H9 (cell line): ENCODE measurements around the gene PEAK3. TPM values are rescaled to one million over a fixed set of nuclear protein-coding genes. Genes with fewer than 3 reads are reported as not detected.
A peak's percentile ranks its signal among the peaks of the same experiment; 100 is the strongest.

ENCODE experiments used
- DNase-seq: peaks from one replicate; pipeline ENCODE4 v3.0.0-alpha.2; 2017
- H2AFZ ChIP-seq: one replicate; pipeline ENCODE4 v1.6.1; 2013; ENCODE audit warnings: mild to moderate bottlenecking, low read length, control low read depth, moderate library complexity
- H2AK5ac ChIP-seq: 2 replicates; pipeline ENCODE4 v1.6.1; 2013; ENCODE audit warnings: low read length, control low read depth, mixed read lengths; ENCODE audit not compliant: insufficient read length
- H2BK120ac ChIP-seq: one replicate; pipeline ENCODE4 v1.6.1; 2013; ENCODE audit warnings: low read depth, mild to moderate bottlenecking, low read length, control low read depth, inconsistent platforms; ENCODE audit not compliant: poor library complexity, severe bottlenecking
- H2BK12ac ChIP-seq: 2 replicates; pipeline ENCODE4 v1.6.1; 2013; ENCODE audit warnings: low read length, control low read depth, mixed read lengths, low read depth; ENCODE audit not compliant: insufficient read length
- H2BK15ac ChIP-seq: 2 replicates; pipeline ENCODE4 v1.6.1; 2013; ENCODE audit warnings: low read depth, low read length, control low read depth
- H2BK20ac ChIP-seq: one replicate; pipeline ENCODE4 v1.6.1; 2013; ENCODE audit warnings: low read depth, mild to moderate bottlenecking, low read length, control low read depth, inconsistent platforms; ENCODE audit not compliant: poor library complexity, severe bottlenecking
- H2BK5ac ChIP-seq: 2 replicates; pipeline ENCODE4 v1.6.1; 2013; ENCODE audit warnings: low read length, control low read depth, mixed read lengths; ENCODE audit not compliant: insufficient read length
- H3K14ac ChIP-seq: 2 replicates; pipeline ENCODE4 v1.6.1; 2013; ENCODE audit warnings: low read length, control low read depth; ENCODE audit not compliant: insufficient read depth
- H3K18ac ChIP-seq: 2 replicates; pipeline ENCODE4 v1.6.1; 2013; ENCODE audit warnings: low read depth, mild to moderate bottlenecking, mixed read lengths, low read length, control low read depth; ENCODE audit not compliant: insufficient read length
- H3K23ac ChIP-seq: 2 replicates; pipeline ENCODE4 v1.6.1; 2013; ENCODE audit warnings: low read length, control low read depth, mixed read lengths, low read depth; ENCODE audit not compliant: insufficient read length
- H3K23me2 ChIP-seq: 2 replicates; pipeline ENCODE4 v1.6.1; 2013; ENCODE audit warnings: low read depth, mild to moderate bottlenecking, mixed read lengths, low read length, control low read depth; ENCODE audit not compliant: insufficient read length, poor library complexity, severe bottlenecking
- H3K27ac ChIP-seq: 2 replicates; pipeline ENCODE4 v1.5.1; 2013; ENCODE audit warnings: low read length, control low read depth, mixed read lengths, low read depth; ENCODE audit not compliant: insufficient read length
- H3K27me3 ChIP-seq: 2 replicates; pipeline ENCODE4 v1.6.1; 2013; ENCODE audit warnings: low read length, control low read depth, inconsistent platforms; ENCODE audit not compliant: insufficient read depth
- H3K4ac ChIP-seq: 2 replicates; pipeline ENCODE4 v1.6.1; 2013; ENCODE audit warnings: low read depth, mild to moderate bottlenecking, control low read depth, inconsistent platforms, low read length, moderate library complexity
- H3K4me1 ChIP-seq: 2 replicates; pipeline ENCODE4 v1.6.1; 2013; ENCODE audit warnings: low read length, control low read depth, inconsistent platforms; ENCODE audit not compliant: insufficient read depth
- H3K4me2 ChIP-seq: 2 replicates; pipeline ENCODE4 v1.6.1; 2013; ENCODE audit warnings: low read length, control low read depth, mixed read lengths; ENCODE audit not compliant: insufficient read length, insufficient read depth
- H3K56ac ChIP-seq: 2 replicates; pipeline ENCODE4 v1.6.1; 2013; ENCODE audit warnings: low read depth, mild to moderate bottlenecking, mixed read lengths, low read length, control low read depth; ENCODE audit not compliant: insufficient read length
- H3K79me1 ChIP-seq: 2 replicates; pipeline ENCODE4 v1.6.1; 2013; ENCODE audit warnings: low read depth, mild to moderate bottlenecking, moderate library complexity, low read length, control low read depth, inconsistent platforms; ENCODE audit not compliant: insufficient read depth, poor library complexity, severe bottlenecking
- H3K79me2 ChIP-seq: 2 replicates; pipeline ENCODE4 v1.6.1; 2013; ENCODE audit warnings: low read length, control low read depth, inconsistent platforms; ENCODE audit not compliant: insufficient read depth
- H3K9ac ChIP-seq: 2 replicates; pipeline ENCODE4 v1.6.1; 2013; ENCODE audit warnings: low read length, control low read depth, mixed read lengths; ENCODE audit not compliant: insufficient read length; ENCODE audit errors: extremely low read depth
- H3K9me3 ChIP-seq: one replicate; pipeline ENCODE4 v1.6.1; 2013; ENCODE audit warnings: low read depth, low read length, inconsistent platforms; ENCODE audit not compliant: control insufficient read depth
- H3T11ph ChIP-seq: one replicate; pipeline ENCODE4 v1.6.1; 2013; ENCODE audit warnings: mild to moderate bottlenecking, low read length, control low read depth, inconsistent platforms
- H4K20me1 ChIP-seq: one replicate; pipeline ENCODE4 v1.6.1; 2013; ENCODE audit not compliant: control insufficient read depth, insufficient read length, insufficient read depth
- H4K5ac ChIP-seq: 2 replicates; pipeline ENCODE4 v1.6.1; 2013; ENCODE audit warnings: low read depth, mild to moderate bottlenecking, mixed read lengths, low read length, control low read depth; ENCODE audit not compliant: insufficient read length
- H4K8ac ChIP-seq: replicated peaks from 2 replicates; pipeline ENCODE4 v1.6.1; 2013; ENCODE audit warnings: low read length, control low read depth, mixed read lengths, low read depth; ENCODE audit not compliant: insufficient read length
- H4K91ac ChIP-seq: 2 replicates; pipeline ENCODE4 v1.6.1; 2013; ENCODE audit warnings: low read depth, mild to moderate bottlenecking, moderate library complexity, mixed read lengths, low read length, control low read depth; ENCODE audit not compliant: insufficient read length
- H3K27ac Mint-ChIP-seq, 3 experiments: 2 replicates in 2 of 3; 3 replicates in 1 of 3; pipeline ENCODE4 v1.8.0; 2020 to 2021; ENCODE audit warnings: mixed read lengths in 3 of 3, mild to moderate bottlenecking in 1 of 3, moderate library complexity in 1 of 3
- H3K27me3 Mint-ChIP-seq: 2 replicates; pipeline ENCODE4 v1.8.0; 2021; ENCODE audit warnings: low read depth, mild to moderate bottlenecking, moderate library complexity, mixed read lengths
- H3K36me3 Mint-ChIP-seq, 3 experiments: 2 replicates in 2 of 3; 3 replicates in 1 of 3; pipeline ENCODE4 v1.8.0; 2020 to 2021; ENCODE audit warnings: low read depth in 3 of 3, mixed read lengths in 3 of 3; ENCODE audit not compliant: insufficient read depth in 1 of 3
- H3K4me1 Mint-ChIP-seq, 2 experiments: 2 replicates each; pipeline ENCODE4 v1.8.0; 2020; ENCODE audit warnings: mixed read lengths in 2 of 2
- H3K4me3 Mint-ChIP-seq, 2 experiments: 2 replicates in 1 of 2; 3 replicates in 1 of 2; pipeline ENCODE4 v1.8.0; 2020 to 2021; ENCODE audit warnings: mild to moderate bottlenecking in 2 of 2, mixed read lengths in 2 of 2, moderate library complexity in 1 of 2
- H3K9me3 Mint-ChIP-seq, 2 experiments: 2 replicates in 1 of 2; 3 replicates in 1 of 2; pipeline ENCODE4 v1.8.0; 2020; ENCODE audit warnings: mild to moderate bottlenecking in 2 of 2, mixed read lengths in 2 of 2, moderate library complexity in 1 of 2
- WGBS: extraction: QIAGEN DNeasy Blood & Tissue Kit; methylation state at CpG from one replicate; pipeline ENCODE4 v1.1.7; 2013; ENCODE audit warnings: missing lambda C conversion rate, low lambda C conversion rate, mixed read lengths; ENCODE audit not compliant: insufficient read length; ENCODE audit errors: extremely low coverage; 5-methylcytosine and 5-hydroxymethylcytosine counted together
- long read RNA-seq: library from polyadenylated mRNA; unstranded; transcript quantifications from one replicate; pipeline ENCODE4 v2.0.0, GENCODE V29; 2020
- total RNA-seq: library from RNA; stranded (reverse); gene quantifications from 2 replicates; pipeline ENCODE4 v1.2.1, GENCODE V29; 2021
- TF ChIP-seq, protein P1 (sequence below): fragments of 200-600 bp; sonication (generic); conservative IDR thresholded peaks from 3 replicates; pipeline ENCODE4 v1.8.0; 2021; ENCODE audit warnings: antibody characterized with exemption, mild to moderate bottlenecking

Gene PEAK3
- not detected in 2 replicates for total RNA-seq
- long read RNA-seq: 0 reads

- Histone ChIP-seq H3K79me2 (no peaks in the 10 kb centered on the region), H4K91ac (no peak within 1 kb of the TSS), H4K8ac (no peak within 1 kb of the TSS), H3K56ac (no peak within 1 kb of the TSS), H4K20me1 (no peaks in the 10 kb centered on the region), H2BK15ac (no peak within 1 kb of the TSS), H3K23me2 (peaks cover 7% of the 10 kb centered on the region), H3K9ac (no peak within 1 kb of the TSS), H3K23ac (no peak within 1 kb of the TSS), H3T11ph (no peak within 1 kb of the TSS), H3K9me3 (no peaks in the 10 kb centered on the region), H2AFZ (no peak within 1 kb of the TSS), H2BK5ac (no peak within 1 kb of the TSS), H3K79me1 (no peaks in the 10 kb centered on the region), H4K5ac (no peak within 1 kb of the TSS), H3K4me1 (no peaks in the 10 kb centered on the region), H3K4ac (no peak within 1 kb of the TSS), H2BK20ac (no peak within 1 kb of the TSS), H2BK12ac (no peak within 1 kb of the TSS), H3K14ac (no peak within 1 kb of the TSS), H3K27ac (no peak within 1 kb of the TSS), H3K4me2 (peak within 1 kb of the TSS; percentile 35), H3K18ac (no peak within 1 kb of the TSS), H2AK5ac (no peak within 1 kb of the TSS), H3K27me3 (peaks cover 5% of the 10 kb centered on the region; the same call in 1 of the 2 replicates), H2BK120ac (no peak within 1 kb of the TSS)
- TF ChIP-seq, protein P1, sequence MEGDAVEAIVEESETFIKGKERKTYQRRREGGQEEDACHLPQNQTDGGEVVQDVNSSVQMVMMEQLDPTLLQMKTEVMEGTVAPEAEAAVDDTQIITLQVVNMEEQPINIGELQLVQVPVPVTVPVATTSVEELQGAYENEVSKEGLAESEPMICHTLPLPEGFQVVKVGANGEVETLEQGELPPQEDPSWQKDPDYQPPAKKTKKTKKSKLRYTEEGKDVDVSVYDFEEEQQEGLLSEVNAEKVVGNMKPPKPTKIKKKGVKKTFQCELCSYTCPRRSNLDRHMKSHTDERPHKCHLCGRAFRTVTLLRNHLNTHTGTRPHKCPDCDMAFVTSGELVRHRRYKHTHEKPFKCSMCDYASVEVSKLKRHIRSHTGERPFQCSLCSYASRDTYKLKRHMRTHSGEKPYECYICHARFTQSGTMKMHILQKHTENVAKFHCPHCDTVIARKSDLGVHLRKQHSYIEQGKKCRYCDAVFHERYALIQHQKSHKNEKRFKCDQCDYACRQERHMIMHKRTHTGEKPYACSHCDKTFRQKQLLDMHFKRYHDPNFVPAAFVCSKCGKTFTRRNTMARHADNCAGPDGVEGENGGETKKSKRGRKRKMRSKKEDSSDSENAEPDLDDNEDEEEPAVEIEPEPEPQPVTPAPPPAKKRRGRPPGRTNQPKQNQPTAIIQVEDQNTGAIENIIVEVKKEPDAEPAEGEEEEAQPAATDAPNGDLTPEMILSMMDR: no peak
- Mint-ChIP-seq H3K27ac (no peak within 1 kb of the TSS), H3K27me3 (peaks cover 46% of the 10 kb centered on the region), H3K4me3 (peak within 1 kb of the TSS; percentile 41 to 71), H3K4me1 (peaks cover 0 to 3% of the 10 kb centered on the region in 2 experiments; a peak in 1 of 4 replicates), H3K36me3 (no peaks in the 10 kb centered on the region), H3K9me3 (no peaks in the 10 kb centered on the region)
- peak; percentile 70 for DNase-seq
- WGBS: no CpG with 5 or more reads among the region's 41 CpGs
Measured at GRCh38 chr19:2282062-2282861, at the start of gene PEAK3. Gene PEAK3 (minus strand): TSS chr19:2282175. CDS start chr19:2280931, 1,244 bp downstream.
